HL-60/S4 treated with phorbol 12-myristate 13-acetate at 8.2 ng/mL for 4 days and 3 days (cell line): ENCODE measurements around the gene COL25A1.

Experiments used
- in situ Hi-C: fragments of 300-500 bp; cut with MboI; formaldehyde crosslinking; loops from 2 replicates; pipeline ENCODE4 v1.15.0; 2022; ENCODE audit warnings: low sequenced_read_pairs

COL25A1 gene

DNA sequence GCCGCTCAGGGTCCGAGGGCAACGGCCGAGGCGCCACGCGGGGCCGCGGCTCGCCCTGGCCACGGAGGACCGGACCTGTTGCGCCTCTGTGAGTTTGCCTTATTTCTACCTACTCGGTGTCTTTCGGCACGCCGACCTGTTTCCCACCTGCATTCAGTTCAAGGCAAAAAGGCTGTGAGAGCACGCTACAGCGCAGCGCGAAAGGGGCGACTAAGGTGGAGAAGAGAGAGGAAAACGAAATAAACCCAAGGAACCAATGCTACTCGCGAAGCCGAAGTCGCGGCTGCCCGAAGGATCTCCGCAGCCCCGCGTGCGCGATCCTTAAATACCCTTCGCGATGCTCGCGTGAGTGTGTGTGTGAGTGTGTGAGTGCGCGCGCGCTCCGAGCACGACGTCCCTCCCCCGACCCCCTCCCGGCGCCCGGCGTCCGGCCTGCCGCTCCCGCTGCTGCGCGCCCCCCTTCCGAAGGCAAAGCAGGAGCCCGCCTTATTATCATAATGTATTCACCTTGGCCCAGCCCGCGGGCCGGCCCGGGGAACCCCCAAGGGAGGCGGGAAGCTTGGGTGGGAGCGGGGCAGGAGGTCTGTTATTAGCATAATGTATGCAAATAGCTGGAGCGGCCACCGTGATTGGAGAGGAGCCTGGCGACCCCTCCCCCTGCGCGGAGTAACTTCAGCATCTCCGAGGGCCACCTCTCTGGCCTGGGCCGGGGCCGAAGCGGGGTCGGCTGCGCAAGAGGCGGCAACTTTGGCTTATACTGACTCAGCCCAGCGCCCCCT, at the start of gene COL25A1:
Gene COL25A1 (minus strand): TSS at position 298 of the 779 bp plus-strand sequence.
- in situ Hi-C loops, result no loop called here

GRCh38 chr4:109350121-109350520, 47.7 kb upstream of the COL25A1 start:
- in situ Hi-C loops, result no loop called here

DNA sequence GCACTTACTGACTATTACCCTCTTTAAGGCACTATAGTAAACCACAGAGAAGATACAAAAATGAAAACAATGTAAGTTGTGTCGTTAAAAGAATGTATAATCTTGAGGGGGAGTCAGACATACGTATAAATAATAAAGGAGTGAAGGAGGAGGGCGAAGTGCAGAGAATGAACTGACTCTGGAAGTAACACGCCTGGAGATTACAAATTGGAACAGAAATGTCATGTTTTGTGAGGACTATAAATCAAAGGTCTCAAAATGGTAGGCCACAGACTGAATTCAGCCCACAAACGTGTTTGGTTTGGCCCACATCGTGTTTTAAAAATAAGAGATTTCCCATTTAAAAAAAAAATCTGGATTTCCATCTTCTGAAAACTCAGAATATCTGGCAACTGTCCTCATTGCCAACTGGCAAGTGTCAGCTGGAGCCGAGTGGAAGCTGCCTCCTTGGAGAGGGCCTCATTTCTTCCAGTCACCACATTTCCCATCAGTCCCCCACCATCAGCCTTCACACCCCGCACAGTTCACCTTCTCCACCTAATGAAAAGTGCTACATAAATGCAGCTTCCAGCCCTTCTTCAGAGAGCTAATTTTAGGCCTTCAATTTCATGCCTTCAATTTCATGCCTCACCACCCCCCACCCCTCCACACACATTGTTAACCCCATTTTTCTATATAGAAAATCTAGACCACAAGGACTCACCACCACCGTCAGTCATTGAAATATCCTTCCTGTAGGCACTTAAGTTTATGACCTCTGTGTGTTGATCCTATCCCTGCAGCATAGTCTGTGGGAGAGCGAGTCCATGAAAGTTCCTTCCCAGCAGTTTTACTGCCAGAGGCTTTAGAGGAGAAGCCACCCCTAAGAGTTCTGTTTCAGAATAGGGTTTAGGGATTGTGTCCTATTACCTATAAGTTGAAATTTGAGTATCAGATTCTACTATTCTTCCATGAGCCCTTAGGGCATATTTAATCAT, 32.0 kb upstream of the COL25A1 start:
- in situ Hi-C loops, result no loop called here

- in situ Hi-C loops, result no loop called here
Observed at GRCh38 chr4:109332926-109333464, 30.5 kb upstream of the COL25A1 start.

- in situ Hi-C loops, result no loop called here
Observed at GRCh38 chr4:109327641-109328040, 25.2 kb upstream of the COL25A1 start.

DNA sequence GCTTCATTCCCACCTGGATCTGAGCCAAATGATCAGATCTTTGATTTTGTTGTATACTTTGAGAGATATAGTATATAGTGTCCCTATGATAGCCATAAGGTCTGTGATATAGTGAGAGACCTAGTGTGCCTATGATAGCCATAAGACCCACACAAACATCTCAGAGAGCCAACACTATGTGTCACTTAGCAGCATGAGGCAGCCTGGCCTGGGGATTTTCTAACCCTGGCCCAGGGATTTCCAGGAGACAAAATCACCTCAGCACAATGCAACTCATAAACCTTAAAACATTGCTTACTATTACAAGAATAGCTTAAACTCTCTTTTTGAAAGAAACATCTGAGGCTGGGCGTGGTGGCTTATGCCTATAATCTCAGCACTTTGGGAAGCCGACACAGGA, 23.2 kb upstream of the COL25A1 start:
- in situ Hi-C loops, result no loop called here

GRCh38 chr4:109323348-109323747, 20.9 kb upstream of the COL25A1 start:
- in situ Hi-C loops, result no loop called here

DNA sequence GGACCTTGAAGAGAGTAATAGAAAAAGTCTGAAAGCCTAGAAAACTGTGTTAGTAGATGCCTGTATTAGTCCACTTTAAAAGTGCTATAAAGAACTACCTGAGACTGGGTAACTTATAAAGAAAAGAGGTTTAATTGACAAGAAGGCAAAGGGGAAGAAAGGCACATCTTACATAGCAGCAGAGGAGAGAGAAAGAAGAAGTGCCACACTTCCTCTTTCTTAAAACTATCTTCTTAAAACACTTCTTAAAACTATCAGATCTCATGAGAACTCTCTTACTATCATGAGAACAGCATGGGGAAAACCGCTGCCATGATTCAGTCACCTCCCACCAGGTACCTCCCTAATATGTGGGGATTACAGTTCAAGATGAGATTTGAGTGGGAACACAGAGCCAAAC, 18.8 kb upstream of the COL25A1 start:
- in situ Hi-C loops, result no loop called here

GRCh38 chr4:109319684-109320083, 17.2 kb upstream of the COL25A1 start:
- in situ Hi-C loops, result no loop called here

GRCh38 chr4:109319156-109319555, 16.7 kb upstream of the COL25A1 start:
- in situ Hi-C loops, result no loop called here

DNA sequence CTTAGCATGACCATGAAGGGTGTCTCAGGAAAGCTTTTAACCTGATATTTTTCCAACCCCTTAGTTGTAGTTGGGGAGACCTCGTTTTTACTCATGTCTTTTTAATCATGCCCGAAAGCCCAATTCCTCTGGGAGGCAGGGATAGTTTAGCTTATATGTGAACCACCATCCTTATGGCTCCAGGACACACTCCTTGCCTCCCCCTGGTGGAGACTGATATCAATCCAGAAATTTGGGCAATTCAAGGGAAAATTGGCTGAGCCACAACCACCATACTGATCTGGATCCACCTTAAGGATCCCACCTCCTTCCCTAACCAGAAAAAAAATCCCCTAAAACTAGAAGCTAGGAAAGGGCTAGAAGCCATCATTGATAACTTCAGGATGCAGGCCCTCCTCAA, 13.4 kb upstream of the COL25A1 start:
- in situ Hi-C loops, result no loop called here

- in situ Hi-C loops, result no loop called here
Observed at GRCh38 chr4:109315341-109315740, 12.9 kb upstream of the COL25A1 start.

DNA sequence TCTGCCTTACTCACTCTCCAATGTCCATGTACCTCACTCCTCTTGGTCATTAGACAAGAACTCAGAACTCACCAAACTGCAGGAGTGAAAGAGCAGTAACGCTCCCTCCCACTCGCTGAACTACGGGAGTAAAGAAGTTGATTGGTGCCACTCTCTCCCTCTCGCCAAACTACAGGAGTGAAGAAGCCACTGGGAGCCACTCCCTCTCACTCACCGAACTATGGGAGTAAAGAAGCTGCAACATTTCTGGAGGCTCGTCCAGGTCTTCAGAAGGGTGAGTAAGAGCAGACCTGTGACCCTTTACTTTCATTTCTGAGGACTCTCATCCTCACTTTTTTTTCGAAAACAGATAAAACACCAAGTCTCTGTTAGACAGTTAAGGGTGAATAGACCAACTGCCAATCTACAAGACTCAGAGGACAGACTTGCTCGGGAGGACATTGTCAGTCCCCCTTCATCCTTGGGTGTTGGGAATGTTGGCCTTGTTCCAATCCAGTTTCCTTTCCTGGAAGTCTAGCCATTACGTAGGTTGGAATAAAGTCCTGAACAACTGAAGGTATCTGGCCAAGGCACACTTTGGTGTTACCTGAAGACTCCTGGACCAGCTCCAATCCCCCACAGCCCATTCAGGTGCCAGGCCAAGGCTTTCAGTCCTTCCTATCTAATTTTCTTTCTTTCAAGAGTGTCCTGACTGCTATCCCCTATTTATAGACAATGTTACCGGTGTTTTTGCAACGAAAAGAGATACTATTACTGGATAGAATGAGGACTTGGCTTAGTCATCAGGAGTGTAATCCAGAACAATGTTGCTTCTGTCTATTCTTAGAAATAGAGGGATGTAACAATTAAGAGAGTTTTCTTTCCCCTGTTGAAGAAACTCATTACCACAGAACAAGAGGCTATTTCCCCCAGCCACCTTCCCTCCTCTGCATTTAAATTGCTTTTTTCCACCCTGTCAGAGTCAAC, 11.0 kb upstream of the COL25A1 start:
- in situ Hi-C loops, result no loop called here

DNA sequence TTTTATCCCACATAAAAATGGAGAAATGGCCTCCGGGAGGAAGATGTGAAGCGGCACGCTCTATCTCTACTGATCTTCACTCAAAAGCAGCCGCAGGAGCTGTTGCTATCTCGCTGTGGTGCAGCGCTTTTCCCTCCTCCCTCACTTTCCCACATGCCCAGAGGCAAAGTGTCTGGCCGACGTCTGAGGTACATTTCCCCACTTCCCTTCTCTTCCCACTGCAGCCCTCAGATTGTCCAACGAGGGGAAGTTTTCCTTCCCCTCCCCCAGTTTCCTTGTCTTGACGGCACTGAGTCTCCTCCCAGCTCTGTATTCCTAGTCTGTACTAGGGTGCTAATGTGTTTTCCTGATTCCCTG, 660 bp upstream of the COL25A1 start:
- in situ Hi-C loops, result no loop called here

GRCh38 chr4:109301651-109302360, 652 bp downstream of the COL25A1 start:
- in situ Hi-C loops, result no loop called here

- in situ Hi-C loops, result no loop called here
Observed at GRCh38 chr4:109298279-109299010, 4.0 kb downstream of the COL25A1 start.

GRCh38 chr4:109296527-109296926, 5.9 kb downstream of the COL25A1 start:
- in situ Hi-C loops, result no loop called here

DNA sequence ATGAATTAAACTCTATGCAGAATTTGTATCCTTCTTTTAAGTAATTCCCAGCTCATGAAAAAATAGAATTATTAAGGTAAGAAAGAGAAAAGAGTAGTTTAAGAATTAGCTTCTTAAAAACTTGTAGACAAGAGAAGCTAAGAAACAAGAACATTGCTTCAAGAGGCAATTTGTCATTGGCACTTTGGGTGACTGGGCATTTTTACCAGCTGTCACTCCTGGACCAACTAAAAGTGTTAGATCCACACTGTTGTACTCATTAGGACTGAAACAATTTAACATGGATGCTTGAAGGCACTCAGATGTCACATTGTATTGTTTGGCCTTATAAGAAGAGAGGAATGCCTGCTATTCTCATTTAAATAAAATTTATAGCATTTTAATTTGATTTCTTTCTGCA, 7.4 kb downstream of the COL25A1 start:
- in situ Hi-C loops, result no loop called here

GRCh38 chr4:109294468-109295020, 7.9 kb downstream of the COL25A1 start:
- in situ Hi-C loops, result no loop called here
